HepG2 (cell line): ENCODE data around the gene PTPN12. TPM values are rescaled to one million over a fixed set of nuclear protein-coding genes. Genes with fewer than 3 reads are reported as not detected.

ENCODE experiments used
- AGO1 ChIP-seq: fragments of 200-400 bp; formaldehyde crosslinking; IDR thresholded peaks from 2 replicates; pipeline ENCODE4 v1.6.1; 2017; ENCODE audit warnings: mild to moderate bottlenecking, low read depth, low read length, moderate library complexity; ENCODE audit not compliant: poor library complexity, severe bottlenecking
- CAMTA2 ChIP-seq: sonication (generic); formaldehyde crosslinking; IDR thresholded peaks from 2 replicates; pipeline ENCODE4 v1.4.0; 2020; ENCODE audit warnings: mild to moderate bottlenecking, missing genetic modification reagents, borderline replicate concordance
- GABPB1 ChIP-seq: IDR thresholded peaks from 2 replicates; pipeline ENCODE4 v1.6.1; 2016; ENCODE audit warnings: mild to moderate bottlenecking, missing genetic modification reagents, moderate library complexity, missing compliant biosample characterization
- IRF2 ChIP-seq: IDR thresholded peaks from 2 replicates; pipeline ENCODE4 v1.6.1; 2018; ENCODE audit warnings: missing genetic modification reagents, missing compliant biosample characterization
- IRX3 ChIP-seq: sonication (generic); formaldehyde crosslinking; IDR thresholded peaks from 2 replicates; pipeline ENCODE4 v1.8.1; 2023; ENCODE audit warnings: mild to moderate bottlenecking, low read depth, missing genetic modification reagents, borderline replicate concordance
- KAT7 ChIP-seq: IDR thresholded peaks from 2 replicates; pipeline ENCODE4 v1.6.1; 2018; ENCODE audit warnings: borderline replicate concordance, missing compliant biosample characterization
- KDM4B ChIP-seq: sonication (generic); formaldehyde crosslinking; IDR thresholded peaks from 2 replicates; pipeline ENCODE4 v1.4.0; 2020; ENCODE audit warnings: missing genetic modification reagents
- KDM5A ChIP-seq: fragments of 200-600 bp; sonication (generic); IDR thresholded peaks from 2 replicates; pipeline ENCODE4 v1.7.0; 2018; ENCODE audit warnings: antibody characterized with exemption, mild to moderate bottlenecking, low read length, borderline replicate concordance
- KLF13 ChIP-seq: sonication (generic); formaldehyde crosslinking; IDR thresholded peaks from 2 replicates; pipeline ENCODE4 v1.4.0; 2020; ENCODE audit warnings: mild to moderate bottlenecking, missing genetic modification reagents
- MEIS2 ChIP-seq: sonication (generic); formaldehyde crosslinking; IDR thresholded peaks from 2 replicates; pipeline ENCODE4 v1.9.0; 2021; ENCODE audit warnings: mild to moderate bottlenecking, missing genetic modification reagents
- PHF8 ChIP-seq: sonication (generic); formaldehyde crosslinking; IDR thresholded peaks from 2 replicates; pipeline ENCODE4 v1.5.0; 2020; ENCODE audit warnings: missing genetic modification reagents
- TEAD2 ChIP-seq: sonication (generic); formaldehyde crosslinking; IDR thresholded peaks from 2 replicates; pipeline ENCODE4 v1.9.0; 2021; ENCODE audit warnings: missing genetic modification reagents
- ZBTB34 ChIP-seq: sonication (generic); formaldehyde crosslinking; IDR thresholded peaks from 2 replicates; pipeline ENCODE4 v1.8.0; 2022; ENCODE audit warnings: mild to moderate bottlenecking, missing genetic modification reagents
- ZGPAT ChIP-seq: IDR thresholded peaks from 2 replicates; pipeline ENCODE4 v1.6.1; 2016; ENCODE audit warnings: mild to moderate bottlenecking
- ZNF34 ChIP-seq: sonication (generic); formaldehyde crosslinking; IDR thresholded peaks from 2 replicates; pipeline ENCODE4 v1.4.0; 2020; ENCODE audit warnings: mild to moderate bottlenecking, missing genetic modification reagents, borderline replicate concordance
- ZNF543 ChIP-seq: sonication (generic); formaldehyde crosslinking; IDR thresholded peaks from 2 replicates; pipeline ENCODE4 v1.4.0; 2020; ENCODE audit warnings: mild to moderate bottlenecking, missing genetic modification reagents
- ZNF557 ChIP-seq: sonication (generic); formaldehyde crosslinking; IDR thresholded peaks from 2 replicates; pipeline ENCODE4 v1.4.0; 2020; ENCODE audit warnings: missing genetic modification reagents
- ZNF619 ChIP-seq: sonication (generic); formaldehyde crosslinking; IDR thresholded peaks from 2 replicates; pipeline ENCODE4 v1.4.0; 2020; ENCODE audit warnings: mild to moderate bottlenecking, missing genetic modification reagents
- ZNF639 ChIP-seq: conservative IDR thresholded peaks from 2 replicates; pipeline ENCODE4 v1.6.1; 2018; ENCODE audit warnings: missing genetic modification reagents
- ZNF773 ChIP-seq: sonication (generic); formaldehyde crosslinking; IDR thresholded peaks from 2 replicates; pipeline ENCODE4 v1.4.0; 2020; ENCODE audit warnings: missing genetic modification reagents, borderline replicate concordance
- polyA plus RNA-seq, 8 experiments: library from polyadenylated mRNA; depleted of rRNA in 3 of 8; stranded (reverse) in 7 of 8; unstranded in 1 of 8; fragments of >200 nt; fragmentation: Illumina TruSeq in 4 of 8; extraction: Trizol in 4 of 8; gene quantifications; 2 replicates each; pipeline versions ENCODE4 v1.2.1 to v1.2.3, GENCODE V29; 2011 to 2016; ENCODE audit warnings: low read depth in 4 of 8, missing spikeins in 1 of 8, mixed read lengths in 1 of 8; ENCODE audit not compliant: insufficient read depth in 1 of 8
- total RNA-seq, 5 experiments: library from RNA; depleted of rRNA; stranded (reverse); fragments of >200 nt; fragmentation: Illumina TruSeq; extraction: Trizol; gene quantifications; 2 replicates each; pipeline ENCODE4 v1.2.3, GENCODE V29; 2016; ENCODE audit warnings: low read depth in 1 of 5
- TF ChIP-seq, protein P1 (sequence below): sonication (generic); formaldehyde crosslinking; IDR thresholded peaks from 2 replicates; pipeline ENCODE4 v1.9.0; 2022; ENCODE audit warnings: missing genetic modification reagents, mild to moderate bottlenecking, borderline replicate concordance
- TF ChIP-seq, protein P2 (sequence below): sonication (generic); formaldehyde crosslinking; IDR thresholded peaks from 2 replicates; pipeline ENCODE4 v1.4.0; 2020; ENCODE audit warnings: low read depth, mild to moderate bottlenecking, missing genetic modification reagents

PTPN12 gene
- total and polyA plus RNA-seq, 2 of the 13 experiments (the other 11 are each of a cell fraction or from before 2014, with no cell fraction given): 22.9 to 56.8 TPM

GRCh38 chr7:77537778-77538280 lies 734 bp downstream of the PTPN12 start (continued):
- TF ChIP-seq MEIS2 (CRISPR knock-in tag) (0 out of 2 replicates have a peak, but pooled peaks have one; percentile 35), ZGPAT (CRISPR knock-in tag) (0 out of 2 replicates have a peak, but pooled peaks have one; percentile 22), IRX3 (CRISPR knock-in tag) (no peak), ZNF639 (CRISPR knock-in tag) (no peak), PHF8 (CRISPR knock-in tag) (peak; percentile 53; the same call in 1 of the 2 replicates), ZNF557 (CRISPR knock-in tag) (no peak), KAT7 (peak; percentile 59), KDM5A (peak; percentile 46; the same call in 1 of the 2 replicates), KDM4B (CRISPR knock-in tag) (no peak), ZNF34 (CRISPR knock-in tag) (0 out of 2 replicates have a peak, but pooled peaks have one; percentile 45), ZNF619 (CRISPR knock-in tag) (no peak), KLF13 (no peak), TEAD2 (CRISPR knock-in tag) (no peak), AGO1 (peak; percentile 42), CAMTA2 (CRISPR knock-in tag) (no peak), GABPB1 (CRISPR knock-in tag) (peak; percentile 53; the same call in 1 of the 2 replicates), ZBTB34 (CRISPR knock-in tag) (no peak), ZNF543 (CRISPR knock-in tag) (0 out of 2 replicates have a peak, but pooled peaks have one; percentile 27), ZNF773 (no peak), IRF2 (CRISPR knock-in tag) (no peak)
- TF ChIP-seq, protein P1, sequence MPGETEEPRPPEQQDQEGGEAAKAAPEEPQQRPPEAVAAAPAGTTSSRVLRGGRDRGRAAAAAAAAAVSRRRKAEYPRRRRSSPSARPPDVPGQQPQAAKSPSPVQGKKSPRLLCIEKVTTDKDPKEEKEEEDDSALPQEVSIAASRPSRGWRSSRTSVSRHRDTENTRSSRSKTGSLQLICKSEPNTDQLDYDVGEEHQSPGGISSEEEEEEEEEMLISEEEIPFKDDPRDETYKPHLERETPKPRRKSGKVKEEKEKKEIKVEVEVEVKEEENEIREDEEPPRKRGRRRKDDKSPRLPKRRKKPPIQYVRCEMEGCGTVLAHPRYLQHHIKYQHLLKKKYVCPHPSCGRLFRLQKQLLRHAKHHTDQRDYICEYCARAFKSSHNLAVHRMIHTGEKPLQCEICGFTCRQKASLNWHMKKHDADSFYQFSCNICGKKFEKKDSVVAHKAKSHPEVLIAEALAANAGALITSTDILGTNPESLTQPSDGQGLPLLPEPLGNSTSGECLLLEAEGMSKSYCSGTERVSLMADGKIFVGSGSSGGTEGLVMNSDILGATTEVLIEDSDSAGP (CRISPR knock-in tag): peak; percentile 57; the same call in 1 of the 2 replicates
- TF ChIP-seq, protein P2, sequence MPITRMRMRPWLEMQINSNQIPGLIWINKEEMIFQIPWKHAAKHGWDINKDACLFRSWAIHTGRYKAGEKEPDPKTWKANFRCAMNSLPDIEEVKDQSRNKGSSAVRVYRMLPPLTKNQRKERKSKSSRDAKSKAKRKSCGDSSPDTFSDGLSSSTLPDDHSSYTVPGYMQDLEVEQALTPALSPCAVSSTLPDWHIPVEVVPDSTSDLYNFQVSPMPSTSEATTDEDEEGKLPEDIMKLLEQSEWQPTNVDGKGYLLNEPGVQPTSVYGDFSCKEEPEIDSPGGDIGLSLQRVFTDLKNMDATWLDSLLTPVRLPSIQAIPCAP: 0 out of 2 replicates have a peak, but pooled peaks have one; percentile 31
